K562 (cell line): Measurements from ENCODE around the gene ID1. TPM values are rescaled to one million over a fixed set of nuclear protein-coding genes. Genes with fewer than 3 reads are reported as not detected.

ENCODE experiments used
- ARNT ChIP-seq, 2 experiments: fragments of 450-650 bp; IDR thresholded peaks; 2 replicates each; pipeline ENCODE4 v1.6.1; 2016; ENCODE audit warnings: mild to moderate bottlenecking in 1 of 2
- ATF1 ChIP-seq, 2 experiments: fragments of 450-650 bp in 1 of 2; IDR thresholded peaks; 2 replicates each; pipeline ENCODE4 v1.6.1; 2016; ENCODE audit warnings: missing compliant biosample characterization in 1 of 2, missing genetic modification characterization in 1 of 2
- MTA3 ChIP-seq: fragments of 450-650 bp; formaldehyde crosslinking; IDR thresholded peaks from 2 replicates; pipeline ENCODE4 v1.6.1; 2017; ENCODE audit warnings: mild to moderate bottlenecking, borderline replicate concordance
- NELFE ChIP-seq: IDR thresholded peaks from 2 replicates; pipeline ENCODE4 v1.6.1; 2011; ENCODE audit warnings: mild to moderate bottlenecking; ENCODE audit not compliant: insufficient read depth, insufficient read length
- POLR2A ChIP-seq: fragments of 450-650 bp; conservative IDR thresholded peaks from 2 replicates; pipeline ENCODE4 v1.6.1; 2016
- POLR2G ChIP-seq: fragments of 200-400 bp; formaldehyde crosslinking; IDR thresholded peaks from 2 replicates; pipeline ENCODE4 v1.6.1; 2017; ENCODE audit warnings: low read depth, mild to moderate bottlenecking, antibody characterized with exemption, low read length, moderate library complexity
- RFX7 ChIP-seq: fragments of 250-450 bp; sonication (Bioruptor Pico); IDR thresholded peaks from 2 replicates; pipeline ENCODE4 v1.5.1; 2021; ENCODE audit warnings: mild to moderate bottlenecking
- RREB1 ChIP-seq: fragments of 250-450 bp; sonication (Bioruptor Pico); IDR thresholded peaks from 2 replicates; pipeline ENCODE4 v1.4.0; 2020
- SAP30 ChIP-seq: fragments of 200-600 bp; sonication (generic); IDR thresholded peaks from 2 replicates; pipeline ENCODE4 v1.6.1; 2012; ENCODE audit warnings: borderline replicate concordance, low read depth, mild to moderate bottlenecking, moderate library complexity, low read length, control low read depth, inconsistent platforms; ENCODE audit not compliant: insufficient read depth, poor library complexity, severe bottlenecking
- THRAP3 ChIP-seq: fragments of 450-650 bp; IDR thresholded peaks from 2 replicates; pipeline ENCODE4 v1.6.1; 2016; ENCODE audit warnings: mild to moderate bottlenecking, inconsistent platforms, borderline replicate concordance
- UBTF ChIP-seq, 2 experiments: IDR thresholded peaks; 2 replicates each; pipeline ENCODE4 v1.6.1; 2012; ENCODE audit warnings: improper control_type of control experiment in 2 of 2, low read depth in 2 of 2, low read length in 2 of 2, borderline replicate concordance in 1 of 2
- ZNF197 ChIP-seq: fragments of 200-800 bp; sonication (Bioruptor generic); IDR thresholded peaks from 2 replicates; pipeline ENCODE4 v1.6.1; 2016; ENCODE audit warnings: low read depth, missing genetic modification characterization, missing compliant biosample characterization
- ZNF445 ChIP-seq: fragments of 250-450 bp; sonication (Bioruptor Pico); IDR thresholded peaks from 2 replicates; pipeline ENCODE4 v1.4.0; 2020; ENCODE audit warnings: low read depth, mild to moderate bottlenecking, moderate library complexity
- polyA plus RNA-seq, 8 experiments: library from polyadenylated mRNA; depleted of rRNA in 4 of 8; stranded (reverse) in 5 of 8; unstranded in 3 of 8; fragments of >200 nt; fragmentation: Nextera tagmentation in 2 of 8; fragmentation: Illumina TruSeq in 1 of 8; extraction: Ambion mirVana in 2 of 8; extraction: Trizol in 1 of 8; gene quantifications; 2 replicates each; pipeline versions ENCODE4 v1.2.1 to v1.2.3, GENCODE V29; 2011 to 2014; ENCODE audit warnings: inconsistent platforms in 1 of 8, missing spikeins in 1 of 8
- total RNA-seq, 7 experiments: library from RNA; depleted of rRNA in 6 of 7; stranded (reverse); fragments of >200 nt in 6 of 7; fragmentation: Illumina TruSeq in 2 of 7; extraction: Trizol in 2 of 7; gene quantifications; 2 replicates each; pipeline versions ENCODE4 v1.2.1 to v1.2.3, GENCODE V29; 2011 to 2021; ENCODE audit warnings: low replicate concordance in 1 of 7
- TF ChIP-seq, protein P1 (sequence below), 3 experiments: fragments of 200-800 bp in 1 of 3; sonication (Bioruptor generic) in 1 of 3; sonication (generic) in 1 of 3; formaldehyde crosslinking in 1 of 3; IDR thresholded peaks; 2 replicates each; pipeline versions ENCODE4 v1.6.1 to v1.8.0; 2016 to 2022; ENCODE audit warnings: mild to moderate bottlenecking in 2 of 3, missing compliant biosample characterization in 2 of 3, missing genetic modification characterization in 2 of 3, missing genetic modification reagents in 1 of 3
- TF ChIP-seq, protein P2 (sequence below): fragments of 250-450 bp; sonication (Bioruptor Pico); IDR thresholded peaks from 2 replicates; pipeline ENCODE4 v1.8.0; 2021; ENCODE audit warnings: borderline replicate concordance, mild to moderate bottlenecking, moderate library complexity; ENCODE audit not compliant: poor library complexity, severe bottlenecking

Gene ID1
- total and polyA plus RNA-seq, 9 of the 15 experiments (the other 6 are each of a cell fraction or from before 2014, with no cell fraction given) = 1.4 to 358 (median 65.0) TPM

- TF ChIP-seq, protein P1, sequence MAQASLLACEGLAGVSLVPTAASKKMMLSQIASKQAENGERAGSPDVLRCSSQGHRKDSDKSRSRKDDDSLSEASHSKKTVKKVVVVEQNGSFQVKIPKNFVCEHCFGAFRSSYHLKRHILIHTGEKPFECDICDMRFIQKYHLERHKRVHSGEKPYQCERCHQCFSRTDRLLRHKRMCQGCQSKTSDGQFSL (CRISPR knock-in tag; IDR thresholded peaks at IDR 0.05) = 0 out of 2 replicates have a peak, but pooled peaks have one; percentile 26
- TF ChIP-seq, protein P1 (tag; IDR thresholded peaks at IDR 0.05) = no peak
- TF ChIP-seq ZNF445 (CRISPR knock-in tag) (no peak), RREB1 (CRISPR knock-in tag) (0 out of 2 replicates have a peak, but pooled peaks have one; percentile 63), UBTF (IDR thresholded peaks at IDR 0.05; ENCODE audit: borderline replicate concordance in 1 of 2, low read depth in 2 of 2, low read length in 2 of 2) (peak; percentile 78 to 84; a peak in 3 of 4 replicates), SAP30 (peak; percentile 55), POLR2G (peak; percentile 77), ATF1 (CRISPR knock-in tag; IDR thresholded peaks at IDR 0.05) (no peak), ATF1 (tag; IDR thresholded peaks at IDR 0.05) (no peak), ARNT (IDR thresholded peaks at IDR 0.05) (no peak), MTA3 (peak; percentile 74; the same call in 1 of the 2 replicates), NELFE (no peak), RFX7 (no peak), ZNF197 (no peak), THRAP3 (no peak), POLR2A (no peak)
- TF ChIP-seq, protein P2, sequence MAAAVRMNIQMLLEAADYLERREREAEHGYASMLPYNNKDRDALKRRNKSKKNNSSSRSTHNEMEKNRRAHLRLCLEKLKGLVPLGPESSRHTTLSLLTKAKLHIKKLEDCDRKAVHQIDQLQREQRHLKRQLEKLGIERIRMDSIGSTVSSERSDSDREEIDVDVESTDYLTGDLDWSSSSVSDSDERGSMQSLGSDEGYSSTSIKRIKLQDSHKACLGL (CRISPR knock-in tag) = no peak
These were observed 3.3 kb downstream of the ID1 start (continued) for GRCh38 chr20:31608251-31608945.
